Kidney epithelial cell (primary cell): ENCODE results near the gene NDUFV3. TPM values are rescaled to one million over a fixed set of nuclear protein-coding genes. Genes with fewer than 3 reads are reported as not detected.
A peak's percentile ranks its signal among the peaks of the same experiment; 100 is the strongest.

Experiments
- DNase-seq: peaks from one replicate; pipeline ENCODE4 v3.0.0-alpha.2; 2010; ENCODE audit warnings: low read depth
- H3K27me3 ChIP-seq: 2 replicates; pipeline ENCODE4 v1.6.0; 2011; ENCODE audit warnings: low read length; ENCODE audit not compliant: control insufficient read depth, insufficient read depth
- H3K36me3 ChIP-seq: 2 replicates; pipeline ENCODE4 v1.5.1; 2011; ENCODE audit warnings: low read length; ENCODE audit not compliant: control insufficient read depth, insufficient read depth
- H3K4me3 ChIP-seq: 2 replicates; pipeline ENCODE4 v1.5.1; 2011; ENCODE audit warnings: low read depth, mild to moderate bottlenecking, control low read depth, low read length
- total RNA-seq: library from RNA; depleted of rRNA; stranded (reverse); fragments of >200 nt; gene quantifications from 2 replicates; pipeline ENCODE4 v1.2.3, GENCODE V29; 2015
- TF ChIP-seq, protein P1 (sequence below): IDR thresholded peaks from 2 replicates; pipeline ENCODE4 v1.5.1; 2011; ENCODE audit warnings: mild to moderate bottlenecking, moderate library complexity, low read length, control low read depth, inconsistent platforms; ENCODE audit not compliant: insufficient read depth, poor library complexity, severe bottlenecking

The NDUFV3 gene
- total RNA-seq, 1 donor from 2014 or later: 32.8 TPM

DNA sequence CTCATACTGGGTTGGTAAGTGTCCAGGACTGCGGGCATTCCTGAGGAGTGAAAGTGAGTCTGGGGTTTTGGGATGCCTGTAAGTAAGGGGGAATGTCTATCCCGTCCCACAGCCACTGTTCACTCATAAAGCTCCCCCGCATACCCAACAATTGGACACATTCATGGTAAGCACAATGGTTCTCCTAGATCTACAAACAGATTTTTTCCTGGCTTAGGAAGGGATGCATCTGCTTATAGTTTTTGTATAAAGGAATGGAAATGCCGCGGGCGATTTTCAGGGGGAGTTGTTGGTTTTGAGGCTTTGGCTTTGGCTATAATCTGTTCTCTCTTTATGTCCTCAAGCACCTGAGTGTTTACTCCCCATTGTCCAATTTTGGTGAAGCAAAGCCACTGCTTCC lies 25.2 kb downstream of the NDUFV3 start:
- H3K4me3 ChIP-seq: no peak overlapping the region
- no peaks in the 10 kb centered on the region for H3K36me3 ChIP-seq
- TF ChIP-seq, protein P1, sequence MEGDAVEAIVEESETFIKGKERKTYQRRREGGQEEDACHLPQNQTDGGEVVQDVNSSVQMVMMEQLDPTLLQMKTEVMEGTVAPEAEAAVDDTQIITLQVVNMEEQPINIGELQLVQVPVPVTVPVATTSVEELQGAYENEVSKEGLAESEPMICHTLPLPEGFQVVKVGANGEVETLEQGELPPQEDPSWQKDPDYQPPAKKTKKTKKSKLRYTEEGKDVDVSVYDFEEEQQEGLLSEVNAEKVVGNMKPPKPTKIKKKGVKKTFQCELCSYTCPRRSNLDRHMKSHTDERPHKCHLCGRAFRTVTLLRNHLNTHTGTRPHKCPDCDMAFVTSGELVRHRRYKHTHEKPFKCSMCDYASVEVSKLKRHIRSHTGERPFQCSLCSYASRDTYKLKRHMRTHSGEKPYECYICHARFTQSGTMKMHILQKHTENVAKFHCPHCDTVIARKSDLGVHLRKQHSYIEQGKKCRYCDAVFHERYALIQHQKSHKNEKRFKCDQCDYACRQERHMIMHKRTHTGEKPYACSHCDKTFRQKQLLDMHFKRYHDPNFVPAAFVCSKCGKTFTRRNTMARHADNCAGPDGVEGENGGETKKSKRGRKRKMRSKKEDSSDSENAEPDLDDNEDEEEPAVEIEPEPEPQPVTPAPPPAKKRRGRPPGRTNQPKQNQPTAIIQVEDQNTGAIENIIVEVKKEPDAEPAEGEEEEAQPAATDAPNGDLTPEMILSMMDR: no peak
- H3K27me3 ChIP-seq: no peaks in the 10 kb centered on the region
- DNase-seq: no peak

- TF ChIP-seq, protein P1: no peak
- no peak overlapping the region for H3K4me3 ChIP-seq
- no peak for DNase-seq
- no peaks in the 10 kb centered on the region for H3K36me3 ChIP-seq
- no peaks in the 10 kb centered on the region for H3K27me3 ChIP-seq
These were observed 28.8 kb downstream of the NDUFV3 start for GRCh38 chr21:42921927-42922326.

- no peak overlapping the region for H3K4me3 ChIP-seq
- TF ChIP-seq, protein P1: no peak
These were observed 29.8 kb downstream of the NDUFV3 start for GRCh38 chr21:42922918-42923317.

GRCh38 chr21:42923553-42924432 lies 30.7 kb downstream of the NDUFV3 start:
- Histone ChIP-seq H3K36me3 (no peaks in the 10 kb centered on the region), H3K4me3 (no peak overlapping the region), H3K27me3 (no peaks in the 10 kb centered on the region)
- DNase-seq: peak; percentile 70
- TF ChIP-seq, protein P1: peak; percentile 76

More at GRCh38 chr21:42922918-42923317, 29.8 kb downstream of the NDUFV3 start:
- no peak for DNase-seq
- Histone ChIP-seq H3K36me3 (no peaks in the 10 kb centered on the region), H3K27me3 (no peaks in the 10 kb centered on the region)

GRCh38 chr21:42924433-42924751 lies 31.3 kb downstream of the NDUFV3 start:
- DNase-seq: no peak
- Histone ChIP-seq H3K36me3 (no peaks in the 10 kb centered on the region), H3K27me3 (no peaks in the 10 kb centered on the region), H3K4me3 (no peak overlapping the region)
- TF ChIP-seq, protein P1: no peak
